ENCODE measurements around the gene TIMELESS.
"Not testable (repeated sequence)": the region's sequence is repeated elsewhere in the genome, so short reads cannot be mapped to it uniquely, and the experiment has no call there.

Gene TIMELESS, protein sequence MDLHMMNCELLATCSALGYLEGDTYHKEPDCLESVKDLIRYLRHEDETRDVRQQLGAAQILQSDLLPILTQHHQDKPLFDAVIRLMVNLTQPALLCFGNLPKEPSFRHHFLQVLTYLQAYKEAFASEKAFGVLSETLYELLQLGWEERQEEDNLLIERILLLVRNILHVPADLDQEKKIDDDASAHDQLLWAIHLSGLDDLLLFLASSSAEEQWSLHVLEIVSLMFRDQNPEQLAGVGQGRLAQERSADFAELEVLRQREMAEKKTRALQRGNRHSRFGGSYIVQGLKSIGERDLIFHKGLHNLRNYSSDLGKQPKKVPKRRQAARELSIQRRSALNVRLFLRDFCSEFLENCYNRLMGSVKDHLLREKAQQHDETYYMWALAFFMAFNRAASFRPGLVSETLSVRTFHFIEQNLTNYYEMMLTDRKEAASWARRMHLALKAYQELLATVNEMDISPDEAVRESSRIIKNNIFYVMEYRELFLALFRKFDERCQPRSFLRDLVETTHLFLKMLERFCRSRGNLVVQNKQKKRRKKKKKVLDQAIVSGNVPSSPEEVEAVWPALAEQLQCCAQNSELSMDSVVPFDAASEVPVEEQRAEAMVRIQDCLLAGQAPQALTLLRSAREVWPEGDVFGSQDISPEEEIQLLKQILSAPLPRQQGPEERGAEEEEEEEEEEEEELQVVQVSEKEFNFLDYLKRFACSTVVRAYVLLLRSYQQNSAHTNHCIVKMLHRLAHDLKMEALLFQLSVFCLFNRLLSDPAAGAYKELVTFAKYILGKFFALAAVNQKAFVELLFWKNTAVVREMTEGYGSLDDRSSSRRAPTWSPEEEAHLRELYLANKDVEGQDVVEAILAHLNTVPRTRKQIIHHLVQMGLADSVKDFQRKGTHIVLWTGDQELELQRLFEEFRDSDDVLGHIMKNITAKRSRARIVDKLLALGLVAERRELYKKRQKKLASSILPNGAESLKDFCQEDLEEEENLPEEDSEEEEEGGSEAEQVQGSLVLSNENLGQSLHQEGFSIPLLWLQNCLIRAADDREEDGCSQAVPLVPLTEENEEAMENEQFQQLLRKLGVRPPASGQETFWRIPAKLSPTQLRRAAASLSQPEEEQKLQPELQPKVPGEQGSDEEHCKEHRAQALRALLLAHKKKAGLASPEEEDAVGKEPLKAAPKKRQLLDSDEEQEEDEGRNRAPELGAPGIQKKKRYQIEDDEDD

DNA sequence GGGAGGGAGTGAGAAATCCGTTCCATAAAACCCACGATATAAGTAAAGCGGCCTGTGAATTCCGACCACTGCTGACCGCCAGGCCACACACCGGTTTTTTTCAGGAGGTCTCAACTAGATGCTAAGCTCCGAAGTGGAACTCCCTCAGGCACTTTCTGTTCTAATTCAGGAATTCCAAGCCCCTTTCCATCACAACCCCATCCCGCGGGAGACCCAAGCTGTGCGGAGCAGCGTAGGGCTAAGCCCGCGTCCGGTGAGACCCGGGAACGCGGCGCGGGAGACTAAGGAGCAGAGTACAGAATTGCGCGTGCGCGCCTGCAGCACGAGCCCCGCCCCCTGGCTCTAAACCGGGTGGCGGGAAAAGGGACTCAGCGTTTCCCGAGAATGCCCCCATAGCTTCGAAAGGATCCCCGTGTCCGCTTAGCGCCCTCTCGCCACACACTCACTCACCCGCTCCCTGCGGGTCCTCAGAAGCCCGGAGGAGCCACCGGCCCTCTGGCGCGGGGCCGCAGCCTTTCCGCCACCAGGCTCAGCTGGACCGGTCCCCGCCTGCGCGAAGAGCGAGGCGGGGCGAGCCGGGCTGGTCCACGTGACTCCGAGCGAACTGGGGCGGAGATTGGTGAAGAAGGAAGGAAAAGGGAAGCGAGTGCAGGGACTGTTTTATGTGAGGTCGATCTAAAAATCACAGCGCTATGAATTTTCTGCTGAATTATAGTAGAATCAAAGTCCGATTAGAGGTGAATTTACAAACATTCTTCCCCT lies at the start of gene TIMELESS:
TIMELESS (minus strand) TSS at position 567 of the 762 bp plus-strand sequence. CDS start 15,256 bp downstream, outside the sequence.
- DNase-seq (ENCODE audit: low spot score) = peak; percentile 99

DNA sequence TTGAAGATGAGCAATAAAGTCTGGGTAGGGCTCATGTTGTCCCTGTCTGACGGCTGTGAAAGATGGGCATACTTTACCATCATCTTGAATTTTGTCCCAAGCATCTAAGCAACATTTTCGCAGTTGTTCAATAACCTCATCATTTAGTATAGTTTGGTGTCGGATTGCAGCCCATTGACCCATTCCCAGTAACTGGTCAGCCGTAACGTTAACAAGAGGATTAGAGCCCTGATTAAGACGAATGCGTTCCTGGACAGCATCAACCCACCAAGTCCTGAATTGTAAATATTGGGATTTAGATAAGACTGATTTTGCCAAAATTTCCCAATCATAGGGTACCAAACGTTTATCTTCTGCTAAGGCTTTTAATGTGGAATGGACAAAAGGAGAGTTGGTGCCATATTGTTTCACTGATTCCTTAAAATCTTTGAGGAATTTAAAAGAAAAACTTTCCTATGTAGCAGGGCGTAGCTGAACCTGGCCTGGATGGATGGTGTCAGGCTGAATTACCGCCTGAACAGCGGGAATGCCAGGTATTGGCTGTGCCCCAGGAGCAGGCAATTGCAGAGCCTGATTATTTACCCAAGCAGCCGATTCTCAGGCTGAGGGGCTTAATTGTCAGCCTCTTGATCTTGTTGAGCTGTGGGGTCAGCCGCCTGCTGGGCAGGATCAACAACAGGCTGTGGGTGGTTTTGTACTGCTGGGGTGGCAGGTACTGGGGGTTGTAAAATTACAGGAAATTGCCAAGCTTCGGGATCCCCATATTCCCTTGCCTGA lies 49.1 kb upstream of the TIMELESS start:
- DNase-seq (ENCODE audit: low spot score) = not testable (repeated sequence)

DNA sequence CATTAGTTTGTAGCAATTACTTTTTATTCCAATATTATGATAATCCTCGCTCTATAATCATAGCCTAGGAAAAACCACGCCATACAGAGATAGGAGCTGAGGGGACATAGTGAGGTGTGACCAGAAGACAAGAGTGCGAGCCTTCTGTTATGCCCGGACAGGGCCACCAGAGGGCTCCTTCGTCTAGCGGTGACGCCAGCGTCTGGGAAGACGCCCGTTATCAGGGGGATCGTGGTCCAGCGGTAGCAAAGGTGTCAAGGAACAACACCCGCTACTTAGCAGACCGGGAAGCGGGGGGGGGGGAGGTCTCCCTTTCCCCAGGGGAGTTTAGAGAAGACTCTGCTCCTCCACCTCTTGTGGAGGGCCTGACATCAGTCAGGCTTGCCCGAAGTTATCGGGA lies 47.5 kb upstream of the TIMELESS start:
- DNase-seq (ENCODE audit: low spot score) = not testable (repeated sequence)

DNA sequence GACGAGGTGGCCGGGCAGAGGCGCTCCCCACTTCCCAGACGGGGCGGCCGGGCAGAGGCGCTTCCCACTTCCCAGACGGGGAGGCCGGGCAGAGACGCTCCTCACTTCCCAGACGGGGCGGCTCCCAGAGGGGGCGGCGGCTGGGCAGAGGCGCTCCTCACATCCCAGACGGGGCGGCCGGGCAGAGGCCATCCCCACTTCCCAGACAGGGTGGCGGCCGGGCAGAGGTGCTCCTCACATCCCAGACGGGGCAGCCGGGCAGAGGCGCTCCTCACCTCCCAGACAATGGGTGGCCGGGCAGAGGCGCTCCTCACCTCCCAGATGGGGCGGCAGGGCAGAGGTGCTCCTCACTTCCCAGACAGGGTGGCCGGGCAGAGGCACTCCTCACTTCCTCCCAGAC lies 45.3 kb upstream of the TIMELESS start:
- DNase-seq (ENCODE audit: low spot score) = not testable (repeated sequence)

DNA sequence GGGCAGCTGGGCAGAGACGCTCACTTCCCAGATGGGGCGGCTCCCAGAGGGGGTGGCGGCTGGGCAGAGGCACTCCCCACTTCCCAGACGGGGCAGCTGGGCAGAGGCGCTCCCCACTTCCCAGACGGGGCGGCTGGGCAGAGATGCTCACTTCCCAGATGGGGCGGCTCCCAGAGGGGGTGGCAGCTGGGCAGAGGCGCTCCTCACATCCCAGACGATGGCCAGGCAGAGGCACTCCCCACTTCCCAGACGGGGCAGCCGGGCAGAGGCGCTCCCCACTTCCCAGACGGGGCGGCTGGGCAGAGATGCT lies 44.8 kb upstream of the TIMELESS start:
- DNase-seq (ENCODE audit: low spot score) = not testable (repeated sequence)

- DNase-seq (ENCODE audit: low spot score) = not testable (repeated sequence)
These were observed 44.3 kb upstream of the TIMELESS start for GRCh38 chr12:56493409-56494105.

DNA sequence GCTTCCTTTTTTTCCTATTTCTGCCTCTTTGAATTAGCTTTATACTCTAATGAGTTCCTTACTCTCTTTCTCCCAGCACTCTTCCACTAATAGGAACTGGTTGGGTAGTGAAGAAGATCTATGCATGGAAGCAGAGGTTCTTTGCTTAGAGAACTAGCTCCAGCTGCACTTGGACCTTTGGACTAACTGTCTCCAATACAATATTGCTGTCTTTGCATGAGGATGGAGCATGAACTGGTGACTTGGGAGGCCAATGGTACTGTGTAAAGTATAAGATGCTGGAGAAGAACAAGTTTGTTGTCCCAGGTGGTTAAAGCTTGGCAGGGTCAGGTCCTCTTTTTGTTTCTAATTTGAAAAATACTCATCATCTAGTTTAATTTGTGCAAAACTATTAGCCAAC lies 41.1 kb upstream of the TIMELESS start:
- DNase-seq (ENCODE audit: low spot score) = no peak

- DNase-seq (ENCODE audit: low spot score) = peak; percentile 93
These were observed 39.1 kb upstream of the TIMELESS start, which contains the start of gene GLS2 for GRCh38 chr12:56488041-56488955. Gene GLS2, minus strand, starts transcription at chr12:56488161. Its CDS starts 43 bp downstream, at chr12:56488118.

DNA sequence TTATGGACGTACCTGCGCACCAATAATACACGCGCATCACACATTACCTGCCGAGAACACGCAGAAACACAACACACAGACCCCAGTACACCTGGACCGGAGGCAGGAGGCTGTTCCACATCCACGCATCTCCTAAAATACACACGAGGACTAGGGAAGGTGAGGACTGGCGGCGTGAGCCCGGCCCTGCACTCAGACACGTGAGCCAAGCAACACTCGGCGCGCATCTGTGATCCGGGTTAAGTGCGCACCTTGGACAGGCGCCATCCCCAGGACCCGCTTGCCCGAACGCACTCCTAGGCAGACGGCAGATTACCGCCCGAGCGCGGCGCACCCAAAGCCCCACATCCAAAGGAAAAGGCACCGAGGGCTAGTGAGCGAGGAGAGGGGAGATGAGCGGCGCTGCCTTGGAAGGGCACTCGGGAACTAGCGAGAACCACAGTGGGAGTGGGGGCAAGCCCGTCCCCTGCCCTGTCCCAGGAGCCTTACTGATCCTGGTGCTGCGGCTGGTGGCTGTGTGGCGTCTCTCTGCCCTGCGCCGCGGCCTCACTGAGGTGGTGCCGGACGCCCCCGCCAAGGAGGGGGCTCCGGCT lies 38.3 kb upstream of the TIMELESS start:
- DNase-seq (ENCODE audit: low spot score) = peak; percentile 36

GRCh38 chr12:56486694-56487093 lies 37.5 kb upstream of the TIMELESS start:
- no peak for DNase-seq (ENCODE audit: low spot score)

DNA sequence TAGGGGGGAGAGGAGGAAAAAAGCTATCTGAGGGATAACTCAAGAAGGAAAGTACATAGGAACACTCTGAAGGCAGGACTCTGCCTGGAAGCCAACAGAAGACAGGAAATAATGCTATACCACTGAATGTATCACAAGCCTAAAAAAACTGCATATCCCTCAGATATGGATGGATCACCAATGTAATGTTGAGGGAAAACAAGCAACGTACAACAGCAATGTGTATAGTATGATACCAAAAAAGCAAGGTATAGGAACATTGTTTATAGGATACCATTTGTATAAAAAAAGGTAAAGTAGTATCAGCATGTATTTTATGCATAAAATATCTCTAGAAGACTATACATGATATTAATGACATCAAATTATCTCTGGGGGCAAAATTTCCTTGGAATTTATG lies 35.3 kb upstream of the TIMELESS start:
- no peak for DNase-seq (ENCODE audit: low spot score)

DNA sequence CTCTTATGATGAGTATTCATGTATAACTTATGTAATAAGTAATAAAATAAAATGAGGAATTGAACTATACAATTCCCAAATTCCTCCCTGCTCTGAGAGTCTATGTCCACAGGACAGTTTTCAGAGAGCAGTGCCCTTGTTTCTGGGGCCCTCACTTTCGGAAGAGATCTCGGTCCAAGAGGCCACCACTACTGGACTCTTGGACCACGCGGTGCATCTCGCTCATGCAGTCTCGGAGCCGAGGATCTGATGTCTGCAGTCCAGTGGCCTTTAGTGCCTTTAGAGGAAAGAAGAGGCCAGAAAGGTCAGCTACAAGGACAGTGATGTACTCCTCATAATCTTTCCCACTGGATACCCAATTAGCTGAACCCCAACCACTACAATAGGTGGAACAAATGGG lies 30.4 kb upstream of the TIMELESS start:
- no peak for DNase-seq (ENCODE audit: low spot score)

GRCh38 chr12:56477521-56478225 lies 28.4 kb upstream of the TIMELESS start:
- DNase-seq (ENCODE audit: low spot score) = no peak

DNA sequence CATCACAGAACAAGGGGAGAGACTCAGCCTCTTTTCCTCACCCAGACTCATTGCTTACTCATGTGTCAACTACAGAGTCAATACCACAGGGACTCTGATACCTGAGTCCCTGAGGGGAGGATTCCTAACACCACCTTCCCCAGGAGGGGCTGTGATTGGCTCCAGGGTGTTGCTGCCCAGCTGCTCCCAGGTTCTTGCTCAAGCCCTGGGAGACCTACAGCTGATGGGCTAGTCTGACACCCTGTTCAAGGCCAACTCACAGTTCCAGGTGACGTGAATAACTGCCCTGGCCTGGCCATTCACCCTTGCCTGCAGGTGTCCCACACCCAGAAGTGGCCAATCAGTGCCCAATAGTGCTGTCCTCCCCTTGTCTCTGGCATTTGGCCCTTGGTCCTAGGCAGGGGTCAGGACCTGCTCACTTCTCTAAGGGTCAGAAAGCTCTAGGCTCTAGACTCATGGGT lies 27.8 kb upstream of the TIMELESS start:
- DNase-seq (ENCODE audit: low spot score) = no peak

DNA sequence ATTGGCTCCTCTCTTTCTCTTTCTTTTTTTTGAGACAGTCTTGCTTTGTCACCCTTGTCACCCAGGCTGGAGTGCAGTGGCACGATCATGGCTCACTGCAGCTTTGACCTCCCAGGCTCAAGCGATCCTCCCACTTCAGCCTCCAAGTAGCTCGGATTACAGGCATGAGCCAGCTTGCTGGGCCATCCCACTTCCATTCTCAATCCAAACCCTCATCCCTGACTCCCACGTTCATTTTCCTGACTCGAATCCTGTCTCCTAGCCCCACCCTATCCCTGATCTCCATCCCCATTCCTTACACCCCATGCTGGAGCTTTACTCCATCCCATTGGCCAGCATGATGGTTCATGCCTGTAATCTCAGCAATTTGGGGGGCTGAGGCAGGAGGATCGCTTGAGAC lies 26.9 kb upstream of the TIMELESS start:
- no peak for DNase-seq (ENCODE audit: low spot score)

DNA sequence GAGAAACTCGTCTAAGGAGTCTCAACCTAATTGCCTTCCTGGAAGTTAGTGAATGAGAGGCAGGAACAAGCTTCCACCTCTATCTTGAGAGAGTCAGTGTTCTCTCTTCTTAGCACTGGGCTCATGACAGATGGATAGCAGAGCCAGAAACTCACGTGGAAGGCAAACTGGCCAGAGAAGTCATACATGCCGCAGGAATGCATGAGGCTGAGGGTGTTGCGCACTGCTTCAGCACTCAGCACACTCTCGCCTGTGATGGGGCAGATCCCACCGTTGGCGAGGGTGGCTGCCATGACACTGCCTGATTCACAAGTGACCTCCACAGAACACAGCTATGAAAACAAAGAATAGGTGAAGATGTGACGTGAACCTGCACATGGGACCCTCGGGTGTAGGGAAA lies 25.2 kb upstream of the TIMELESS start:
- no peak for DNase-seq (ENCODE audit: low spot score)

DNA sequence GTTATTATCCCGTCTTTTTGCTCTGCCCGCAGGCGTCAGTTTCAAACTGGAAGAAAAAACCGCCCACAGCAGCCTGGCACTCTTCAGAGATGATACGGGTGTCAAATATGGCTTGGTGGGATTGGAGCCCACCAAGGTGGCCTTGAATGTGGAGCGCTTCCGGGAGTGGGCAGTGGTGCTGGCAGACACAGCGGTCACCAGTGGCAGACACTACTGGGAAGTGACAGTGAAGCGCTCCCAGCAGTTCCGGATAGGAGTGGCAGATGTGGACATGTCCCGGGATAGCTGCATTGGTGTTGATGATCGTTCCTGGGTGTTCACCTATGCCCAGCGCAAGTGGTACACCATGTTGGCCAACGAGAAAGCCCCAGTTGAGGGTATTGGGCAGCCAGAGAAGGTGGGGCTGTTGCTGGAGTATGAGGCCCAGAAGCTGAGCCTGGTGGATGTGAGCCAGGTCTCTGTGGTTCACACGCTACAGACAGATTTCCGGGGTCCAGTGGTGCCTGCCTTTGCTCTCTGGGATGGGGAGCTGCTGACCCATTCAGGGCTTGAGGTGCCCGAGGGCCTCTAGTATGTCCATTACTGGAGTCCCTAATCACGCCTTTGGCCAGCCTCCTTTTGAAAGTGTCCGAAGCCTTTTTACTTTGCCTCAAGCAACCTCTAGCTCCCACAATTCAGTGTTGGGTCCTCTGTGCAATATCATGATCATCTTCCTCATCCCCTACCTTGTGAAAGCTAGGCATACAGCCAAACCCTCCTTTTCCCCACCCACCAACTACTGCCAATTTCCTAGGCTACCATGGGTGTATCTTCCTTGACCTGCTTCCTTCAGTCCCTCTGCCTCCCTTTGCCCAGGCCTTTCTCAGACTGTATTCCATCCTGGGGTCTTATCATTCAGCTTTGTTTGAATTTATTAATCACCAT lies 20.0 kb upstream of the TIMELESS start:
- DNase-seq (ENCODE audit: low spot score) = peak; percentile 24
